Natural killer cell (primary cell): ENCODE data around the gene ROM1. TPM values are rescaled to one million over a fixed set of nuclear protein-coding genes. Genes with fewer than 3 reads are reported as not detected.

ENCODE experiments used
- ATAC-seq, 3 donors: fragments of 150-1000 bp in 2 of 3; fragments of 200-7000 bp in 1 of 3; cut with Tn5 transposase; 1 replicate in 1 of 3; 2 replicates in 2 of 3; pipeline ENCODE4 v1.10.0; 2021; ENCODE audit warnings: mild to moderate bottlenecking in 2 of 3, moderate library complexity in 2 of 3
- DNase-seq, 2 donors: peaks; one replicate each; pipeline versions ENCODE4 v3.0.0 to v3.0.0-alpha.2; 2013 to 2021; ENCODE audit warnings: mixed read lengths in 1 of 2
- H3K27ac ChIP-seq: one replicate; pipeline ENCODE4 v1.5.1; 2013; ENCODE audit warnings: mild to moderate bottlenecking, low read length
- H3K27me3 ChIP-seq: one replicate; pipeline ENCODE4 v1.6.1; 2013; ENCODE audit warnings: low read length; ENCODE audit not compliant: control insufficient read depth, insufficient read depth
- H3K36me3 ChIP-seq: one replicate; pipeline ENCODE4 v1.6.1; 2013; ENCODE audit warnings: low read length; ENCODE audit not compliant: control insufficient read depth, insufficient read depth
- H3K4me1 ChIP-seq: one replicate; pipeline ENCODE4 v1.6.1; 2013; ENCODE audit warnings: low read length; ENCODE audit not compliant: control insufficient read depth, insufficient read depth
- H3K4me3 ChIP-seq: one replicate; pipeline ENCODE4 v1.5.1; 2013; ENCODE audit warnings: low read length
- H3K9me3 ChIP-seq: one replicate; pipeline ENCODE4 v1.6.1; 2013; ENCODE audit warnings: low read length; ENCODE audit not compliant: control insufficient read depth, insufficient read depth
- H3K27ac Mint-ChIP-seq, 2 donors: one replicate each; pipeline ENCODE4 v1.8.0; 2022; ENCODE audit warnings: mild to moderate bottlenecking in 2 of 2, mixed read lengths in 2 of 2, moderate library complexity in 1 of 2
- H3K27me3 Mint-ChIP-seq, 2 donors: one replicate each; pipeline ENCODE4 v1.8.0; 2022; ENCODE audit warnings: low read depth in 2 of 2, mixed read lengths in 2 of 2
- H3K36me3 Mint-ChIP-seq: one replicate; pipeline ENCODE4 v1.8.0; 2022; ENCODE audit warnings: mixed read lengths
- H3K4me1 Mint-ChIP-seq, 2 donors: one replicate each; pipeline ENCODE4 v1.8.0; 2022; ENCODE audit warnings: mixed read lengths in 2 of 2
- H3K4me3 Mint-ChIP-seq: one replicate; pipeline ENCODE4 v1.8.0; 2022; ENCODE audit warnings: mild to moderate bottlenecking, moderate library complexity, mixed read lengths
- H3K9me3 Mint-ChIP-seq, 2 donors: one replicate each; pipeline ENCODE4 v1.8.0; 2022; ENCODE audit warnings: mixed read lengths in 2 of 2
- CTCF ChIP-seq: fragments of 200-600 bp; IDR thresholded peaks from one replicate; pipeline ENCODE4 v1.8.0; 2022; ENCODE audit warnings: antibody characterized with exemption
- WGBS: methylation state at CpG from one replicate; pipeline ENCODE4 v1.1.7; 2013; ENCODE audit warnings: missing lambda C conversion rate; ENCODE audit not compliant: insufficient coverage; 5-methylcytosine and 5-hydroxymethylcytosine counted together
- intact Hi-C: fragments of 100-400 bp; cut with micrococcal nuclease; formaldehyde crosslinking; loops from one replicate; pipeline ENCODE4 v1.14.2; 2022
- total RNA-seq, 4 donors: library from RNA; stranded (reverse); fragments of 120-200 nt in 1 of 4; gene quantifications; one replicate each; pipeline versions ENCODE4 v1.2.3 to v1.2.4, GENCODE V29; 2013 to 2022

ROM1 gene
- total RNA-seq, 3 donors from 2014 or later (not counting 1 experiment from before 2014, with no cell fraction given): 2.6 to 6.9 (median 3.9) TPM

- no peaks in the 10 kb centered on the region for H3K27me3 ChIP-seq
- intact Hi-C loops: loop anchor here (5.0 kb wide), 1 partner anchor 135 kb away; the partner anchor contains the start of genes BSCL2 and GNG3
- H3K36me3 ChIP-seq: peaks cover 38% of the 10 kb centered on the region
- no peak for TF ChIP-seq CTCF
- H3K27ac Mint-ChIP-seq: peak overlapping the region; percentile 92 to 95
- H3K4me1 Mint-ChIP-seq: peaks cover 37 to 55% of the 10 kb centered on the region in 2 donors
- peak overlapping the region; percentile 99 for H3K4me3 Mint-ChIP-seq
- H3K4me3 ChIP-seq: peak overlapping the region; percentile 94
- no peak for ATAC-seq
- H3K9me3 Mint-ChIP-seq: no peaks in the 10 kb centered on the region
- no peaks in the 10 kb centered on the region for H3K27me3 Mint-ChIP-seq
- no peak for DNase-seq
- WGBS: 92% methylated on average over 11 of the region's 12 CpGs
- peaks cover 12% of the 10 kb centered on the region for H3K36me3 Mint-ChIP-seq
- peaks cover 27% of the 10 kb centered on the region for H3K4me1 ChIP-seq
- H3K9me3 ChIP-seq: no peaks in the 10 kb centered on the region
- peak overlapping the region; percentile 80 for H3K27ac ChIP-seq
These were observed 40.6 kb upstream of the ROM1 start for GRCh38 chr11:62572431-62572830.

- under 1% methylated on average over 33 of the region's 33 CpGs for WGBS
- TF ChIP-seq CTCF: no peak
- peak in 1 of 2 donors; percentile 65 for DNase-seq
- Histone ChIP-seq H3K27ac (peak overlapping the region; percentile 80), H3K4me3 (peak overlapping the region; percentile 94), H3K9me3 (no peaks in the 10 kb centered on the region), H3K36me3 (peaks cover 37% of the 10 kb centered on the region), H3K27me3 (no peaks in the 10 kb centered on the region), H3K4me1 (peaks cover 27% of the 10 kb centered on the region)
- H3K27me3 Mint-ChIP-seq: no peaks in the 10 kb centered on the region
- peak overlapping the region; percentile 92 to 95 for H3K27ac Mint-ChIP-seq
- H3K4me1 Mint-ChIP-seq: peaks cover 36 to 54% of the 10 kb centered on the region in 2 donors
- H3K4me3 Mint-ChIP-seq: peak overlapping the region; percentile 99
- ATAC-seq: no peak
- H3K36me3 Mint-ChIP-seq: peaks cover 10% of the 10 kb centered on the region
- no peaks in the 10 kb centered on the region for H3K9me3 Mint-ChIP-seq
- intact Hi-C loops: loop anchor here (1.0 to 5.0 kb wide), 2 partner anchors 16 to 134 kb away; partner anchors contain the start of genes BSCL2 and GNG3
These were observed 40.0 kb upstream of the ROM1 start for GRCh38 chr11:62573006-62573591.

GRCh38 chr11:62573592-62574362, 39.3 kb upstream of the ROM1 start, which contains the start of gene EEF1G:
Gene EEF1G (minus strand): TSS chr11:62573891. CDS start chr11:62573842, 49 bp downstream.
- H3K27me3 Mint-ChIP-seq: no peaks in the 10 kb centered on the region
- H3K4me3 Mint-ChIP-seq: peak within 1 kb of the TSS; percentile 99
- intact Hi-C loops: loop anchor here (1.0 to 5.0 kb wide), 3 partner anchors 16 to 134 kb away; partner anchors contain the start of genes BSCL2, GNG3 and TUT1
- H3K36me3 Mint-ChIP-seq: peaks cover 10% of the 10 kb centered on the region
- H3K4me1 ChIP-seq: peaks cover 27% of the 10 kb centered on the region
- no peaks in the 10 kb centered on the region for H3K27me3 ChIP-seq
- under 1% methylated on average over 46 of the region's 46 CpGs for WGBS
- H3K4me1 Mint-ChIP-seq: peaks cover 36 to 54% of the 10 kb centered on the region in 2 donors
- peaks cover 40% of the 10 kb centered on the region for H3K36me3 ChIP-seq
- no peaks in the 10 kb centered on the region for H3K9me3 Mint-ChIP-seq
- H3K27ac Mint-ChIP-seq: peak within 1 kb of the TSS; percentile 92 to 95
- DNase-seq (peak; percentile 95 to 99), ATAC-seq (peak; percentile 94 to 98 (median 94))
- peak within 1 kb of the TSS; percentile 94 for H3K4me3 ChIP-seq
- peak within 1 kb of the TSS; percentile 80 for H3K27ac ChIP-seq
- TF ChIP-seq CTCF: no peak
- no peaks in the 10 kb centered on the region for H3K9me3 ChIP-seq
